H9 (cell line): ENCODE measurements around the gene PRTN3. TPM values are rescaled to one million over a fixed set of nuclear protein-coding genes. Genes with fewer than 3 reads are reported as not detected.

Experiments
- DNase-seq: peaks from one replicate; pipeline ENCODE4 v3.0.0-alpha.2; 2017
- H2AFZ ChIP-seq: one replicate; pipeline ENCODE4 v1.6.1; 2013; ENCODE audit warnings: mild to moderate bottlenecking, low read length, control low read depth, moderate library complexity
- H2AK5ac ChIP-seq: 2 replicates; pipeline ENCODE4 v1.6.1; 2013; ENCODE audit warnings: low read length, control low read depth, mixed read lengths; ENCODE audit not compliant: insufficient read length
- H2BK120ac ChIP-seq: one replicate; pipeline ENCODE4 v1.6.1; 2013; ENCODE audit warnings: low read depth, mild to moderate bottlenecking, low read length, control low read depth, inconsistent platforms; ENCODE audit not compliant: poor library complexity, severe bottlenecking
- H2BK12ac ChIP-seq: 2 replicates; pipeline ENCODE4 v1.6.1; 2013; ENCODE audit warnings: low read length, control low read depth, mixed read lengths, low read depth; ENCODE audit not compliant: insufficient read length
- H2BK15ac ChIP-seq: 2 replicates; pipeline ENCODE4 v1.6.1; 2013; ENCODE audit warnings: low read depth, low read length, control low read depth
- H2BK20ac ChIP-seq: one replicate; pipeline ENCODE4 v1.6.1; 2013; ENCODE audit warnings: low read depth, mild to moderate bottlenecking, low read length, control low read depth, inconsistent platforms; ENCODE audit not compliant: poor library complexity, severe bottlenecking
- H2BK5ac ChIP-seq: 2 replicates; pipeline ENCODE4 v1.6.1; 2013; ENCODE audit warnings: low read length, control low read depth, mixed read lengths; ENCODE audit not compliant: insufficient read length
- H3K14ac ChIP-seq: 2 replicates; pipeline ENCODE4 v1.6.1; 2013; ENCODE audit warnings: low read length, control low read depth; ENCODE audit not compliant: insufficient read depth
- H3K18ac ChIP-seq: 2 replicates; pipeline ENCODE4 v1.6.1; 2013; ENCODE audit warnings: low read depth, mild to moderate bottlenecking, mixed read lengths, low read length, control low read depth; ENCODE audit not compliant: insufficient read length
- H3K23ac ChIP-seq: 2 replicates; pipeline ENCODE4 v1.6.1; 2013; ENCODE audit warnings: low read length, control low read depth, mixed read lengths, low read depth; ENCODE audit not compliant: insufficient read length
- H3K23me2 ChIP-seq: 2 replicates; pipeline ENCODE4 v1.6.1; 2013; ENCODE audit warnings: low read depth, mild to moderate bottlenecking, mixed read lengths, low read length, control low read depth; ENCODE audit not compliant: insufficient read length, poor library complexity, severe bottlenecking
- H3K27ac ChIP-seq: 2 replicates; pipeline ENCODE4 v1.5.1; 2013; ENCODE audit warnings: low read length, control low read depth, mixed read lengths, low read depth; ENCODE audit not compliant: insufficient read length
- H3K27me3 ChIP-seq: 2 replicates; pipeline ENCODE4 v1.6.1; 2013; ENCODE audit warnings: low read length, control low read depth, inconsistent platforms; ENCODE audit not compliant: insufficient read depth
- H3K4ac ChIP-seq: 2 replicates; pipeline ENCODE4 v1.6.1; 2013; ENCODE audit warnings: low read depth, mild to moderate bottlenecking, control low read depth, inconsistent platforms, low read length, moderate library complexity
- H3K4me1 ChIP-seq: 2 replicates; pipeline ENCODE4 v1.6.1; 2013; ENCODE audit warnings: low read length, control low read depth, inconsistent platforms; ENCODE audit not compliant: insufficient read depth
- H3K4me2 ChIP-seq: 2 replicates; pipeline ENCODE4 v1.6.1; 2013; ENCODE audit warnings: low read length, control low read depth, mixed read lengths; ENCODE audit not compliant: insufficient read length, insufficient read depth
- H3K56ac ChIP-seq: 2 replicates; pipeline ENCODE4 v1.6.1; 2013; ENCODE audit warnings: low read depth, mild to moderate bottlenecking, mixed read lengths, low read length, control low read depth; ENCODE audit not compliant: insufficient read length
- H3K79me1 ChIP-seq: 2 replicates; pipeline ENCODE4 v1.6.1; 2013; ENCODE audit warnings: low read depth, mild to moderate bottlenecking, moderate library complexity, low read length, control low read depth, inconsistent platforms; ENCODE audit not compliant: insufficient read depth, poor library complexity, severe bottlenecking
- H3K79me2 ChIP-seq: 2 replicates; pipeline ENCODE4 v1.6.1; 2013; ENCODE audit warnings: low read length, control low read depth, inconsistent platforms; ENCODE audit not compliant: insufficient read depth
- H3K9ac ChIP-seq: 2 replicates; pipeline ENCODE4 v1.6.1; 2013; ENCODE audit warnings: low read length, control low read depth, mixed read lengths; ENCODE audit not compliant: insufficient read length; ENCODE audit errors: extremely low read depth
- H3K9me3 ChIP-seq: one replicate; pipeline ENCODE4 v1.6.1; 2013; ENCODE audit warnings: low read depth, low read length, inconsistent platforms; ENCODE audit not compliant: control insufficient read depth
- H3T11ph ChIP-seq: one replicate; pipeline ENCODE4 v1.6.1; 2013; ENCODE audit warnings: mild to moderate bottlenecking, low read length, control low read depth, inconsistent platforms
- H4K20me1 ChIP-seq: one replicate; pipeline ENCODE4 v1.6.1; 2013; ENCODE audit not compliant: control insufficient read depth, insufficient read length, insufficient read depth
- H4K5ac ChIP-seq: 2 replicates; pipeline ENCODE4 v1.6.1; 2013; ENCODE audit warnings: low read depth, mild to moderate bottlenecking, mixed read lengths, low read length, control low read depth; ENCODE audit not compliant: insufficient read length
- H4K8ac ChIP-seq: replicated peaks from 2 replicates; pipeline ENCODE4 v1.6.1; 2013; ENCODE audit warnings: low read length, control low read depth, mixed read lengths, low read depth; ENCODE audit not compliant: insufficient read length
- H4K91ac ChIP-seq: 2 replicates; pipeline ENCODE4 v1.6.1; 2013; ENCODE audit warnings: low read depth, mild to moderate bottlenecking, moderate library complexity, mixed read lengths, low read length, control low read depth; ENCODE audit not compliant: insufficient read length
- H3K27ac Mint-ChIP-seq, 3 experiments: 2 replicates in 2 of 3; 3 replicates in 1 of 3; pipeline ENCODE4 v1.8.0; 2020 to 2021; ENCODE audit warnings: mixed read lengths in 3 of 3, mild to moderate bottlenecking in 1 of 3, moderate library complexity in 1 of 3
- H3K27me3 Mint-ChIP-seq: 2 replicates; pipeline ENCODE4 v1.8.0; 2021; ENCODE audit warnings: low read depth, mild to moderate bottlenecking, moderate library complexity, mixed read lengths
- H3K36me3 Mint-ChIP-seq, 3 experiments: 2 replicates in 2 of 3; 3 replicates in 1 of 3; pipeline ENCODE4 v1.8.0; 2020 to 2021; ENCODE audit warnings: low read depth in 3 of 3, mixed read lengths in 3 of 3; ENCODE audit not compliant: insufficient read depth in 1 of 3
- H3K4me1 Mint-ChIP-seq, 2 experiments: 2 replicates each; pipeline ENCODE4 v1.8.0; 2020; ENCODE audit warnings: mixed read lengths in 2 of 2
- H3K4me3 Mint-ChIP-seq, 2 experiments: 2 replicates in 1 of 2; 3 replicates in 1 of 2; pipeline ENCODE4 v1.8.0; 2020 to 2021; ENCODE audit warnings: mild to moderate bottlenecking in 2 of 2, mixed read lengths in 2 of 2, moderate library complexity in 1 of 2
- H3K9me3 Mint-ChIP-seq, 2 experiments: 2 replicates in 1 of 2; 3 replicates in 1 of 2; pipeline ENCODE4 v1.8.0; 2020; ENCODE audit warnings: mild to moderate bottlenecking in 2 of 2, mixed read lengths in 2 of 2, moderate library complexity in 1 of 2
- CTCF ChIP-seq: fragments of 200-600 bp; sonication (generic); conservative IDR thresholded peaks from 3 replicates; pipeline ENCODE4 v1.8.0; 2021; ENCODE audit warnings: antibody characterized with exemption, mild to moderate bottlenecking
- WGBS: extraction: QIAGEN DNeasy Blood & Tissue Kit; methylation state at CpG from one replicate; pipeline ENCODE4 v1.1.7; 2013; ENCODE audit warnings: missing lambda C conversion rate, low lambda C conversion rate, mixed read lengths; ENCODE audit not compliant: insufficient read length; ENCODE audit errors: extremely low coverage; 5-methylcytosine and 5-hydroxymethylcytosine counted together
- total RNA-seq: library from RNA; stranded (reverse); gene quantifications from 2 replicates; pipeline ENCODE4 v1.2.1, GENCODE V29; 2021

PRTN3 gene
- total RNA-seq, 1 experiment from 2014 or later: 0.31 TPM

- Mint-ChIP-seq H3K9me3 (peaks cover 6 to 7% of the 10 kb centered on the region in 2 experiments), H3K27ac (peak overlapping the region; percentile 25 to 81 (median 32); a peak in 3 of 7 replicates), H3K27me3 (no peaks in the 10 kb centered on the region; the same call in 1 of the 2 replicates), H3K36me3 (peaks cover 27 to 58% (median 40%) of the 10 kb centered on the region in 3 experiments), H3K4me3 (peak overlapping the region in 1 of 2 experiments; percentile 61; a peak in 2 of 5 replicates), H3K4me1 (peaks cover 6 to 20% of the 10 kb centered on the region in 2 experiments)
- Histone ChIP-seq H4K20me1 (no peaks in the 10 kb centered on the region), H2BK5ac (no peak overlapping the region), H4K5ac (no peak overlapping the region), H2BK20ac (no peak overlapping the region), H3K9ac (no peak overlapping the region), H4K8ac (no peak overlapping the region), H3K4me1 (no peaks in the 10 kb centered on the region), H2BK12ac (no peak overlapping the region), H3K23me2 (no peaks in the 10 kb centered on the region), H3K27ac (no peak overlapping the region), H3T11ph (no peak overlapping the region), H3K27me3 (no peaks in the 10 kb centered on the region), H3K23ac (no peak overlapping the region), H3K18ac (no peak overlapping the region), H4K91ac (no peak overlapping the region), H2BK120ac (no peak overlapping the region), H3K9me3 (no peaks in the 10 kb centered on the region), H3K79me2 (no peaks in the 10 kb centered on the region), H3K4ac (no peak overlapping the region), H2AFZ (no peak overlapping the region), H3K14ac (no peak overlapping the region), H2AK5ac (no peak overlapping the region), H2BK15ac (no peak overlapping the region), H3K79me1 (no peaks in the 10 kb centered on the region), H3K4me2 (peak overlapping the region; percentile 6), H3K56ac (no peak overlapping the region)
- DNase-seq: peak; percentile 77
- no CpG with 5 or more reads among the region's 33 CpGs for WGBS
- TF ChIP-seq CTCF: no peak
Observed at GRCh38 chr19:871446-872265, 30.9 kb downstream of the PRTN3 start.
